A549 (cell line): ENCODE results near the gene ZFHX2. TPM values are rescaled to one million over a fixed set of nuclear protein-coding genes. Genes with fewer than 3 reads are reported as not detected.

Source experiments
- ATAC-seq, 2 experiments: fragments of 200-7000 bp in 1 of 2; fragments of >200 bp in 1 of 2; cut with Nextera tagmentation in 1 of 2; cut with Tn5 transposase in 1 of 2; 3 replicates each; pipeline versions ENCODE4 v1.8.0 to v1.9.1; 2018 to 2020; ENCODE audit warnings: mild to moderate bottlenecking in 1 of 2, moderate library complexity in 1 of 2
- CTCF ChIA-PET: fragments of 300-600 bp; sonication (Branson Sonifier 250); formaldehyde crosslinking; extraction: SDS; loops from one replicate; lab custom pipeline; 2021; ENCODE audit warnings: antibody characterized with exemption, inconsistent platforms; lab: Yijun Ruan, JAX
- POLR2A ChIA-PET: fragments of 350-600 bp; formaldehyde crosslinking; extraction: SDS; loops from one replicate; lab custom pipeline; 2021; ENCODE audit warnings: antibody characterized with exemption, inconsistent platforms; lab: Yijun Ruan, JAX
- DNase-seq, 2 experiments: peaks; one replicate each; pipeline versions ENCODE4 v3.0.0 to v3.0.0-alpha.2; 2011 to 2016; ENCODE audit warnings: low read depth in 1 of 2, low spot score in 1 of 2
- FAIRE-seq: peaks from 2 replicates; lab custom pipeline; 2011; peaks lifted over from hg19 to GRCh38; lab: Jason Lieb, UNC
- H3K27ac ChIP-seq, 2 experiments: fragments of >200 bp; sonication (Bioruptor Twin); formaldehyde crosslinking; 3 replicates each; pipeline ENCODE4 v1.5.1; 2016 to 2017
- H3K4me1 ChIP-seq: fragments of >200 bp; sonication (Bioruptor Twin); formaldehyde crosslinking; 3 replicates; pipeline ENCODE4 v1.6.1; 2016
- H3K4me2 ChIP-seq: fragments of >200 bp; sonication (Bioruptor Twin); formaldehyde crosslinking; 3 replicates; pipeline ENCODE4 v1.6.1; 2016
- H3K4me3 ChIP-seq: fragments of >200 bp; sonication (Bioruptor Twin); formaldehyde crosslinking; 3 replicates; pipeline ENCODE4 v1.5.1; 2016
- H3K9me3 ChIP-seq: fragments of >200 bp; sonication (Bioruptor Twin); formaldehyde crosslinking; 3 replicates; pipeline ENCODE4 v1.6.1; 2016
- CBX8 ChIP-seq: fragments of 200-600 bp; sonication (generic); IDR thresholded peaks from 2 replicates; pipeline ENCODE4 v1.6.1; 2016
- CHD2 ChIP-seq: fragments of 150-350 bp; IDR thresholded peaks from 2 replicates; pipeline ENCODE4 v1.6.1; 2014; ENCODE audit warnings: low read length; ENCODE audit not compliant: partially characterized antibody
- CHD4 ChIP-seq: fragments of 200-600 bp; sonication (generic); IDR thresholded peaks from 2 replicates; pipeline ENCODE4 v1.6.1; 2016; ENCODE audit warnings: antibody characterized with exemption, mild to moderate bottlenecking, borderline replicate concordance
- CTCF ChIP-seq: fragments of >200 bp; sonication (Bioruptor Twin); formaldehyde crosslinking; IDR thresholded peaks from 3 replicates; pipeline ENCODE4 v1.5.1; 2016
- EHMT2 ChIP-seq: fragments of 200-600 bp; sonication (generic); IDR thresholded peaks from 2 replicates; pipeline ENCODE4 v1.6.1; 2016; ENCODE audit warnings: antibody characterized with exemption, low read depth, mild to moderate bottlenecking, moderate library complexity
- EP300 ChIP-seq, 2 experiments: fragments of >200 bp; sonication (Bioruptor Twin); formaldehyde crosslinking; IDR thresholded peaks; 2 replicates in 1 of 2; 3 replicates in 1 of 2; pipeline ENCODE4 v1.6.1; 2016 to 2017
- ESRRA ChIP-seq: fragments of 150-350 bp; IDR thresholded peaks from 2 replicates; pipeline ENCODE4 v1.6.1; 2014; ENCODE audit warnings: mild to moderate bottlenecking, low read length, borderline replicate concordance
- FOSB ChIP-seq: fragments of 250-450 bp; sonication (Bioruptor Pico); IDR thresholded peaks from 2 replicates; pipeline ENCODE4 v1.5.0; 2020; ENCODE audit warnings: mild to moderate bottlenecking, moderate library complexity
- GATA3 ChIP-seq: IDR thresholded peaks from 2 replicates; pipeline ENCODE4 v1.6.1; 2012; ENCODE audit warnings: borderline replicate concordance
- HDAC2 ChIP-seq: fragments of 200-600 bp; sonication (generic); IDR thresholded peaks from 2 replicates; pipeline ENCODE4 v1.6.1; 2016
- HES2 ChIP-seq: fragments of >200 bp; sonication (Bioruptor Twin); formaldehyde crosslinking; IDR thresholded peaks from 2 replicates; pipeline ENCODE4 v1.6.1; 2016
- HEYL ChIP-seq: fragments of 250-450 bp; sonication (Bioruptor Pico); IDR thresholded peaks from 2 replicates; pipeline ENCODE4 v1.8.0; 2021; ENCODE audit warnings: mild to moderate bottlenecking, moderate library complexity
- JUN ChIP-seq, 2 experiments: fragments of >200 bp; sonication (Bioruptor Twin); formaldehyde crosslinking; IDR thresholded peaks; 2 replicates in 1 of 2; 3 replicates in 1 of 2; pipeline ENCODE4 v1.6.1; 2016 to 2017
- JUNB ChIP-seq: fragments of >200 bp; sonication (Bioruptor Twin); formaldehyde crosslinking; IDR thresholded peaks from 2 replicates; pipeline ENCODE4 v1.6.1; 2016
- KDM1A ChIP-seq: fragments of 200-600 bp; sonication (generic); IDR thresholded peaks from 2 replicates; pipeline ENCODE4 v1.6.1; 2016; ENCODE audit warnings: low read depth, mild to moderate bottlenecking
- KDM5A ChIP-seq: fragments of 200-600 bp; sonication (generic); IDR thresholded peaks from 2 replicates; pipeline ENCODE4 v1.6.1; 2016; ENCODE audit warnings: antibody characterized with exemption, mild to moderate bottlenecking
- MAFK ChIP-seq: fragments of 450-650 bp; IDR thresholded peaks from 2 replicates; pipeline ENCODE4 v1.6.1; 2014; ENCODE audit not compliant: partially characterized antibody
- MAZ ChIP-seq: fragments of 150-350 bp; IDR thresholded peaks from 2 replicates; pipeline ENCODE4 v1.6.1; 2014; ENCODE audit warnings: antibody characterized with exemption, low read depth, low read length, borderline replicate concordance
- NPAS2 ChIP-seq: fragments of 250-450 bp; sonication (Bioruptor Pico); IDR thresholded peaks from 2 replicates; pipeline ENCODE4 v1.8.0; 2022; ENCODE audit warnings: mild to moderate bottlenecking, moderate library complexity, borderline replicate concordance
- PBX3 ChIP-seq: IDR thresholded peaks from 2 replicates; pipeline ENCODE4 v1.6.1; 2012
- POLR2A ChIP-seq: IDR thresholded peaks from 2 replicates; pipeline ENCODE4 v1.6.1; 2012; ENCODE audit warnings: mild to moderate bottlenecking, low read length
- POLR2AphosphoS2 ChIP-seq: conservative IDR thresholded peaks from 2 replicates; pipeline ENCODE4 v1.6.1; 2012; ENCODE audit warnings: low read length, improper control_type of control experiment, inconsistent platforms
- RCOR1 ChIP-seq: fragments of 150-350 bp; IDR thresholded peaks from 2 replicates; pipeline ENCODE4 v1.6.1; 2014; ENCODE audit warnings: antibody characterized with exemption, low read length, low read depth
- RNF2 ChIP-seq: fragments of 200-600 bp; sonication (generic); IDR thresholded peaks from 2 replicates; pipeline ENCODE4 v1.6.1; 2016; ENCODE audit warnings: low read depth, mild to moderate bottlenecking, antibody characterized with exemption, moderate library complexity, borderline replicate concordance
- SREBF2 ChIP-seq: fragments of 450-650 bp; IDR thresholded peaks from 2 replicates; pipeline ENCODE4 v1.6.1; 2014; ENCODE audit warnings: mild to moderate bottlenecking, moderate library complexity
- TFCP2L1 ChIP-seq: fragments of 250-450 bp; sonication (Bioruptor Pico); IDR thresholded peaks from 2 replicates; pipeline ENCODE4 v1.5.0; 2021; ENCODE audit warnings: mild to moderate bottlenecking
- USF2 ChIP-seq: fragments of 450-650 bp; IDR thresholded peaks from 2 replicates; pipeline ENCODE4 v1.6.1; 2014; ENCODE audit warnings: antibody characterized with exemption
- ZFP36 ChIP-seq: fragments of 450-650 bp; IDR thresholded peaks from 2 replicates; pipeline ENCODE4 v1.6.1; 2014; ENCODE audit warnings: borderline replicate concordance; ENCODE audit not compliant: partially characterized antibody
- WGBS: methylation state at CpG from one replicate; pipeline ENCODE4 v1.1.6; 2017; ENCODE audit errors: missing lambda C conversion rate; 5-methylcytosine and 5-hydroxymethylcytosine counted together
- polyA plus RNA-seq, 4 experiments: library from polyadenylated mRNA; depleted of rRNA in 3 of 4; stranded (reverse); fragments of >200 nt; fragmentation: RNase III in 1 of 4; extraction: RNeasy Plus Mini Kit Qiagen cat#74134 plus additional on column Dnase treatment in 1 of 4; gene quantifications; 2 replicates in 3 of 4; 3 replicates in 1 of 4; pipeline ENCODE4 v1.2.3, GENCODE V29; 2011 to 2017

ZFHX2 gene
- polyA plus RNA-seq, 2 of the 4 experiments (the other 2 are of a cell fraction) = 0.34 to 1.1 TPM

GRCh38 chr14:23545740-23546365, 5.7 kb downstream of the ZFHX2 start:
- TF ChIP-seq EHMT2 = no peak
- no peak for TF ChIP-seq MAFK
- TF ChIP-seq KDM1A = no peak
- TF ChIP-seq CTCF = no peak
- TF ChIP-seq USF2 = no peak
- TF ChIP-seq CBX8 = no peak
- TF ChIP-seq PBX3 = no peak
- no peak for TF ChIP-seq TFCP2L1
- TF ChIP-seq FOSB = no peak
- TF ChIP-seq EP300 (IDR thresholded peaks at IDR 0.05) = no peak
- TF ChIP-seq CHD4 = no peak
- no peak for TF ChIP-seq JUNB
- TF ChIP-seq ZFP36 = no peak
- TF ChIP-seq HDAC2 = no peak
- no peak for TF ChIP-seq HEYL
- no peak for TF ChIP-seq ESRRA
- no peak for TF ChIP-seq KDM5A
- TF ChIP-seq, all 56 proteins: peak for 0
- ChIA-PET CTCF (interaction anchor here (1.0 to 2.4 kb wide), 4 partner anchors 13 to 67 kb away, joined by 3 to 14 read pairs (median 4); no protein-coding TSS in a partner anchor), POLR2A (interaction anchor here (1.3 kb wide), 1 partner anchor 10 kb away, joined by 3 read pairs; the partner anchor contains the start of gene THTPA)
- Histone ChIP-seq H3K4me2 (no peak overlapping the region), H3K27ac (no peak overlapping the region), H3K9me3 (no peaks in the 10 kb centered on the region), H3K4me3 (no peak overlapping the region), H3K4me1 (peaks cover 4% of the 10 kb centered on the region; the same call in 1 of the 3 replicates)
- FAIRE-seq (no peak), ATAC-seq (no peak), DNase-seq (no peak)
- 72% methylated on average over 4 of the region's 4 CpGs for WGBS

GRCh38 chr14:23544511-23545447, 6.8 kb downstream of the ZFHX2 start:
- FAIRE-seq = no peak
- no peak for DNase-seq
- TF ChIP-seq POLR2A = no peak
- no peak for TF ChIP-seq HES2
- TF ChIP-seq PBX3 = no peak
- TF ChIP-seq RCOR1 = no peak
- TF ChIP-seq RNF2 = no peak
- no peak for TF ChIP-seq POLR2AphosphoS2
- TF ChIP-seq EP300 (IDR thresholded peaks at IDR 0.05) = no peak
- TF ChIP-seq SREBF2 = no peak
- no peak for TF ChIP-seq CHD4
- no peak for TF ChIP-seq NPAS2
- no peak for TF ChIP-seq CHD2
- no peak for TF ChIP-seq GATA3
- TF ChIP-seq JUN (IDR thresholded peaks at IDR 0.05) = no peak
- no peak for TF ChIP-seq FOSB
- no peak for TF ChIP-seq KDM5A
- TF ChIP-seq MAZ = no peak
- CTCF ChIA-PET = interaction anchor here (2.4 to 7.2 kb wide), 2 partner anchors 14 to 15 kb away, joined by 14 to 48 read pairs; no protein-coding TSS in a partner anchor
- POLR2A ChIA-PET = no interaction called here
- 84% methylated on average over 25 of the region's 25 CpGs for WGBS
- H3K4me1 ChIP-seq = no peaks in the 10 kb centered on the region
- no peak overlapping the region for H3K4me2 ChIP-seq
- H3K27ac ChIP-seq = no peak overlapping the region
- H3K9me3 ChIP-seq = no peaks in the 10 kb centered on the region
- H3K4me3 ChIP-seq = no peak overlapping the region
- ATAC-seq = no peak
